Sigmoid colon (tissue), 7 donors: ENCODE data around the gene UBP1. TPM values are rescaled to one million over a fixed set of nuclear protein-coding genes. Genes with fewer than 3 reads are reported as not detected.
"Not testable (repeated sequence)": the region's sequence is repeated elsewhere in the genome, so short reads cannot be mapped to it uniquely, and the experiment has no call there.

Experiments
- DNase-seq: peaks from one replicate; pipeline ENCODE4 v3.0.0-alpha.2; 2019
- H3K27ac ChIP-seq, 4 donors: fragments of 200-600 bp; sonication (generic); one replicate each; pipeline ENCODE4 v1.5.1; 2016 to 2019; ENCODE audit warnings: mild to moderate bottlenecking in 1 of 4
- H3K27me3 ChIP-seq, 3 donors: fragments of 200-600 bp; sonication (generic); one replicate each; pipeline ENCODE4 v1.5.1; 2019; ENCODE audit warnings: mild to moderate bottlenecking in 1 of 3
- H3K36me3 ChIP-seq, 4 donors: fragments of 200-600 bp; sonication (generic); one replicate each; pipeline ENCODE4 v1.5.1; 2016 to 2019
- H3K4me1 ChIP-seq, 4 donors: fragments of 200-600 bp; sonication (generic); one replicate each; pipeline ENCODE4 v1.5.1; 2017 to 2019
- H3K4me3 ChIP-seq, 4 donors: fragments of 200-600 bp; sonication (generic); one replicate each; pipeline ENCODE4 v1.5.1; 2017 to 2019; ENCODE audit warnings: mild to moderate bottlenecking in 2 of 4, moderate library complexity in 1 of 4
- H3K9me3 ChIP-seq, 4 donors: fragments of 200-600 bp in 3 of 4; sonication (generic) in 3 of 4; one replicate each; pipeline versions ENCODE4 v1.5.1 to v1.6.1; 2013 to 2019
- EP300 ChIP-seq, 4 donors: sonication (generic); formaldehyde crosslinking; IDR thresholded peaks; one replicate each; pipeline ENCODE4 v1.6.1; 2017; ENCODE audit warnings: antibody characterized with exemption in 4 of 4
- POLR2A ChIP-seq, 2 donors: fragments of 450-650 bp; IDR thresholded peaks; one replicate each; pipeline ENCODE4 v1.6.1; 2016; ENCODE audit warnings: antibody characterized with exemption in 2 of 2, mild to moderate bottlenecking in 2 of 2, moderate library complexity in 2 of 2
- POLR2AphosphoS5 ChIP-seq, 4 donors: sonication (generic); formaldehyde crosslinking; IDR thresholded peaks; one replicate each; pipeline ENCODE4 v1.6.1; 2017; ENCODE audit warnings: antibody characterized with exemption in 4 of 4
- WGBS, 2 donors: extraction: QIAGEN DNeasy Blood & Tissue Kit; methylation state at CpG; one replicate each; pipeline ENCODE4 v1.1.7; 2013; 5-methylcytosine and 5-hydroxymethylcytosine counted together
- intact Hi-C: fragments of 100-400 bp; cut with DNase I; formaldehyde crosslinking; loops from one replicate; pipeline ENCODE4 v1.15.1; 2023
- polyA plus RNA-seq, 3 donors: library from polyadenylated mRNA; stranded (reverse); fragments of 200-250 nt; gene quantifications; one replicate each; pipeline ENCODE4 v1.2.3, GENCODE V29; 2013
- total RNA-seq, 4 donors: library from RNA; depleted of rRNA; stranded (reverse); fragments of >200 nt; gene quantifications; one replicate each; pipeline ENCODE4 v1.1.0, GENCODE V29; 2016
- TF ChIP-seq, protein P1 (sequence below), 4 experiments: fragments of 450-650 bp in 3 of 4; fragments of 200-600 bp in 1 of 4; IDR thresholded peaks; one replicate each; pipeline ENCODE4 v1.5.1; 2016 to 2019; ENCODE audit warnings: antibody characterized with exemption in 4 of 4, mild to moderate bottlenecking in 3 of 4, moderate library complexity in 2 of 4
- donor health status: healthy with polysubstance abuse.
- donor health status: Bipolar disorder and iron deficiency.
- donor health status: healthy.

The UBP1 gene
- total and polyA plus RNA-seq, 7 donors, result 30.6 to 92.0 (median 58.4) TPM

- WGBS, 2 donors, result 76 to 91% methylated on average over 2 of the region's 2 CpGs
- no peak for DNase-seq
- TF ChIP-seq, protein P1, sequence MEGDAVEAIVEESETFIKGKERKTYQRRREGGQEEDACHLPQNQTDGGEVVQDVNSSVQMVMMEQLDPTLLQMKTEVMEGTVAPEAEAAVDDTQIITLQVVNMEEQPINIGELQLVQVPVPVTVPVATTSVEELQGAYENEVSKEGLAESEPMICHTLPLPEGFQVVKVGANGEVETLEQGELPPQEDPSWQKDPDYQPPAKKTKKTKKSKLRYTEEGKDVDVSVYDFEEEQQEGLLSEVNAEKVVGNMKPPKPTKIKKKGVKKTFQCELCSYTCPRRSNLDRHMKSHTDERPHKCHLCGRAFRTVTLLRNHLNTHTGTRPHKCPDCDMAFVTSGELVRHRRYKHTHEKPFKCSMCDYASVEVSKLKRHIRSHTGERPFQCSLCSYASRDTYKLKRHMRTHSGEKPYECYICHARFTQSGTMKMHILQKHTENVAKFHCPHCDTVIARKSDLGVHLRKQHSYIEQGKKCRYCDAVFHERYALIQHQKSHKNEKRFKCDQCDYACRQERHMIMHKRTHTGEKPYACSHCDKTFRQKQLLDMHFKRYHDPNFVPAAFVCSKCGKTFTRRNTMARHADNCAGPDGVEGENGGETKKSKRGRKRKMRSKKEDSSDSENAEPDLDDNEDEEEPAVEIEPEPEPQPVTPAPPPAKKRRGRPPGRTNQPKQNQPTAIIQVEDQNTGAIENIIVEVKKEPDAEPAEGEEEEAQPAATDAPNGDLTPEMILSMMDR (IDR thresholded peaks at IDR 0.05), result no peak
- no peak for TF ChIP-seq EP300 (IDR thresholded peaks at IDR 0.05)
- TF ChIP-seq POLR2A (IDR thresholded peaks at IDR 0.05), result no peak
- no peak overlapping the region for H3K4me3 ChIP-seq
- intact Hi-C loops, result no loop called here
- no peaks in the 10 kb centered on the region for H3K4me1 ChIP-seq
- H3K27me3 ChIP-seq, result no peaks in the 10 kb centered on the region
- no peak overlapping the region for H3K27ac ChIP-seq
- no peaks in the 10 kb centered on the region for H3K36me3 ChIP-seq
- H3K9me3 ChIP-seq, result no peaks in the 10 kb centered on the region
Observed at GRCh38 chr3:33474896-33475295, 34.7 kb upstream of the UBP1 start.

- TF ChIP-seq EP300 (IDR thresholded peaks at IDR 0.05) (no peak), POLR2AphosphoS5 (IDR thresholded peaks at IDR 0.05) (no peak), POLR2A (IDR thresholded peaks at IDR 0.05) (no peak)
- TF ChIP-seq, protein P1 (IDR thresholded peaks at IDR 0.05), result no peak
Observed at GRCh38 chr3:33473813-33474212, 33.6 kb upstream of the UBP1 start.

DNA sequence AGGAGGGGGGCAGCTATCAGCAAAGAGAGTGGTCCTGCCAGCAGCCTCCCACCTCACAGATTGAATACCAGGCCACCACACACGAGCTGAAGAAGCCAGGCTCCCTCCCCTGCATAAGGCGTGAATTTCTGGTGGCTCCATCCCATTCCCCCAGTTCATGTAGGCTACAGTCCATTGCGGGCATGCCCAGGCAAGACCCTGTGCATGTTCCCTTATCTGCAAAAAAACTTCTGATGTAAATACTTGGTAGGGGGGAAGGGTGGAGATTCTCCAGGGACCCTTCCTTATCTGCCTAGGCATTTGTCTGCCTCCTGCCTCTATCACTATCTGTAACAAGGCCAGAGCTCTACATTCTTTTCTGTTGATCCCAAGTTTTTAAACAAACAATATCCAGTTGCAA is 27.6 kb upstream of the UBP1 start:
- DNase-seq, result no peak
- 92 to 93% methylated on average over 3 of the region's 3 CpGs for WGBS, 2 donors

More at GRCh38 chr3:33473813-33474212, 33.6 kb upstream of the UBP1 start:
- no peaks in the 10 kb centered on the region for H3K9me3 ChIP-seq
- DNase-seq, result no peak
- H3K27ac ChIP-seq, result no peak overlapping the region
- no peaks in the 10 kb centered on the region for H3K36me3 ChIP-seq
- WGBS, 2 donors, result 95 to 98% methylated on average over 2 of the region's 2 CpGs
- intact Hi-C loops, result no loop called here
- no peaks in the 10 kb centered on the region for H3K27me3 ChIP-seq
- no peak overlapping the region for H3K4me3 ChIP-seq
- no peaks in the 10 kb centered on the region for H3K4me1 ChIP-seq

DNA sequence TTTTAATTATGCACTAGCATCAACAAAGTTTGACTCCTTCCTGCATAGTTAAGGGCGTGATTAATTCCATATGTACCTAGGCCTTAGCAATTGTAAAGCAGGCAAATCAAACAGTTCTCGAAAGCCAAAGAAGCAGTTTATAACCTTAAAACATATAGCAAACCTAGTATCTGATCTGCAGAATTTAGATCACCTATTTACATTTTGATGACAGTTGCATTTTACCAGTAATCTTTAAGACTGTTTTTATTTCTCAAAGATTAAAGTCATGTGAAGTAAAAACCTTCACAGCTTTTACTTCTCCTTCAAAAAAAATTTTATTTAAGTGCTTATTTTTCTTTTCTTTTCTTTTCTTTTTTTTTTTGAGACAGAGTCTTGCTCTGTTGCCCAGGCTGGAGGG is 20.9 kb upstream of the UBP1 start:
- Histone ChIP-seq H3K27ac (no peak overlapping the region), H3K9me3 (no peaks in the 10 kb centered on the region), H3K4me1 (no peaks in the 10 kb centered on the region), H3K36me3 (no peaks in the 10 kb centered on the region), H3K27me3 (no peaks in the 10 kb centered on the region), H3K4me3 (no peak overlapping the region)
- no peak for DNase-seq
- WGBS, 2 donors, result 93 to 95% methylated on average over 2 of the region's 2 CpGs
- intact Hi-C loops, result no loop called here
- no peak for TF ChIP-seq POLR2A (IDR thresholded peaks at IDR 0.05)
- no peak for TF ChIP-seq POLR2AphosphoS5 (IDR thresholded peaks at IDR 0.05)
- TF ChIP-seq, protein P1 (IDR thresholded peaks at IDR 0.05), result no peak
- no peak for TF ChIP-seq EP300 (IDR thresholded peaks at IDR 0.05)

More for the DNA sequence above, 27.6 kb upstream of the UBP1 start:
- no peaks in the 10 kb centered on the region for H3K4me1 ChIP-seq
- TF ChIP-seq EP300 (IDR thresholded peaks at IDR 0.05) (no peak), POLR2AphosphoS5 (IDR thresholded peaks at IDR 0.05) (no peak), POLR2A (IDR thresholded peaks at IDR 0.05) (no peak)
- TF ChIP-seq, protein P1 (IDR thresholded peaks at IDR 0.05), result no peak
- H3K9me3 ChIP-seq, result no peaks in the 10 kb centered on the region
- H3K27me3 ChIP-seq, result no peaks in the 10 kb centered on the region
- no peaks in the 10 kb centered on the region for H3K36me3 ChIP-seq
- no peak overlapping the region for H3K4me3 ChIP-seq
- H3K27ac ChIP-seq, result no peak overlapping the region
- intact Hi-C loops, result no loop called here

- WGBS, 2 donors, result 95 to 98% methylated on average over 4 of the region's 4 CpGs
- H3K4me3 ChIP-seq, DNase-seq, intact Hi-C loops, H3K27ac ChIP-seq, H3K36me3 ChIP-seq, H3K27me3 ChIP-seq, H3K9me3 ChIP-seq, H3K4me1 ChIP-seq: not testable (repeated sequence)
Observed at GRCh38 chr3:33459577-33459976, 19.4 kb upstream of the UBP1 start.
